Activated CD8-positive, alpha-beta T cell treated with anti-CD3 and anti-CD28 coated beads, Interleukin-2, amount 10 ng/mL, durations not matched to agents 7 days and 5 days (primary cell): ENCODE measurements around the gene SLC16A12. TPM values are rescaled to one million over a fixed set of nuclear protein-coding genes. Genes with fewer than 3 reads are reported as not detected.

Experiments
- ATAC-seq: fragments of 150-1000 bp; cut with Tn5 transposase; one replicate; pipeline ENCODE4 v1.10.0; 2021; ENCODE audit warnings: moderate library complexity
- CTCF ChIA-PET: fragments of 350-600 bp; sonication (Branson Sonifier 250); formaldehyde crosslinking; loops from one replicate; lab custom pipeline; 2021; ENCODE audit warnings: antibody characterized with exemption; lab: Charles Lee
- POLR2A ChIA-PET: fragments of 350-600 bp; sonication (Branson Sonifier 250); formaldehyde crosslinking; loops from one replicate; lab custom pipeline; 2021; ENCODE audit warnings: antibody characterized with exemption; lab: Charles Lee
- DNase-seq: peaks from one replicate; pipeline ENCODE4 v3.0.0-alpha.2; 2020
- H3K27ac Mint-ChIP-seq: one replicate; pipeline ENCODE4 v1.8.0; 2021; ENCODE audit warnings: mild to moderate bottlenecking, mixed read lengths
- H3K27me3 Mint-ChIP-seq: one replicate; pipeline ENCODE4 v1.8.0; 2021; ENCODE audit warnings: low read depth, mixed read lengths
- H3K36me3 Mint-ChIP-seq: one replicate; pipeline ENCODE4 v1.8.0; 2021; ENCODE audit warnings: low read depth, mixed read lengths
- H3K4me1 Mint-ChIP-seq: one replicate; pipeline ENCODE4 v1.8.0; 2021; ENCODE audit warnings: low read depth, mixed read lengths
- H3K4me3 Mint-ChIP-seq: one replicate; pipeline ENCODE4 v1.8.0; 2021; ENCODE audit warnings: mild to moderate bottlenecking, mixed read lengths
- H3K9me3 Mint-ChIP-seq: one replicate; pipeline ENCODE4 v1.8.0; 2022; ENCODE audit warnings: mixed read lengths; ENCODE audit not compliant: insufficient read depth
- total RNA-seq, 2 experiments: library from RNA; stranded (reverse); gene quantifications; one replicate each; pipeline ENCODE4 v1.2.3, GENCODE V29; 2021

Gene SLC16A12
- total RNA-seq, 2 experiments from 2014 or later, result not detected

GRCh38 chr10:89476150-89476549 is 59.2 kb downstream of the SLC16A12 start:
- peaks cover 22% of the 10 kb centered on the region for H3K27me3 Mint-ChIP-seq
- no peak overlapping the region for H3K4me3 Mint-ChIP-seq
- no peak overlapping the region for H3K27ac Mint-ChIP-seq
- ChIA-PET CTCF (no interaction called here), POLR2A (no interaction called here)
- no peak for ATAC-seq
- DNase-seq, result no peak
- no peaks in the 10 kb centered on the region for H3K4me1 Mint-ChIP-seq
- no peaks in the 10 kb centered on the region for H3K9me3 Mint-ChIP-seq
- no peaks in the 10 kb centered on the region for H3K36me3 Mint-ChIP-seq

- no peak overlapping the region for H3K27ac Mint-ChIP-seq
- ChIA-PET CTCF (no interaction called here), POLR2A (no interaction called here)
- no peaks in the 10 kb centered on the region for H3K36me3 Mint-ChIP-seq
- peaks cover 18% of the 10 kb centered on the region for H3K27me3 Mint-ChIP-seq
- no peak for DNase-seq
- no peaks in the 10 kb centered on the region for H3K9me3 Mint-ChIP-seq
- H3K4me1 Mint-ChIP-seq, result peaks cover 3% of the 10 kb centered on the region
- H3K4me3 Mint-ChIP-seq, result no peak overlapping the region
- ATAC-seq, result no peak
Observed at GRCh38 chr10:89475591-89475998, 59.8 kb downstream of the SLC16A12 start.

GRCh38 chr10:89475125-89475524 is 60.3 kb downstream of the SLC16A12 start:
- no peaks in the 10 kb centered on the region for H3K9me3 Mint-ChIP-seq
- no peak for DNase-seq
- ChIA-PET CTCF (no interaction called here), POLR2A (interaction anchor here (0.6 kb wide), 1 partner anchor 206 kb away, joined by 3 read pairs; no protein-coding TSS in a partner anchor)
- H3K36me3 Mint-ChIP-seq, result no peaks in the 10 kb centered on the region
- no peak overlapping the region for H3K27ac Mint-ChIP-seq
- ATAC-seq, result no peak
- no peak overlapping the region for H3K4me3 Mint-ChIP-seq
- H3K27me3 Mint-ChIP-seq, result peaks cover 16% of the 10 kb centered on the region
- H3K4me1 Mint-ChIP-seq, result peaks cover 7% of the 10 kb centered on the region

- POLR2A ChIA-PET, result interaction anchor here (0.6 kb wide), 1 partner anchor 207 kb away, joined by 3 read pairs; no protein-coding TSS in a partner anchor
- Mint-ChIP-seq H3K4me1 (peaks cover 9% of the 10 kb centered on the region), H3K27me3 (peaks cover 14% of the 10 kb centered on the region), H3K27ac (no peak overlapping the region), H3K9me3 (no peaks in the 10 kb centered on the region), H3K36me3 (no peaks in the 10 kb centered on the region), H3K4me3 (no peak overlapping the region)
- CTCF ChIA-PET, result no interaction called here
- no peak for DNase-seq
- no peak for ATAC-seq
Observed at GRCh38 chr10:89474452-89474851, 60.9 kb downstream of the SLC16A12 start.

DNA sequence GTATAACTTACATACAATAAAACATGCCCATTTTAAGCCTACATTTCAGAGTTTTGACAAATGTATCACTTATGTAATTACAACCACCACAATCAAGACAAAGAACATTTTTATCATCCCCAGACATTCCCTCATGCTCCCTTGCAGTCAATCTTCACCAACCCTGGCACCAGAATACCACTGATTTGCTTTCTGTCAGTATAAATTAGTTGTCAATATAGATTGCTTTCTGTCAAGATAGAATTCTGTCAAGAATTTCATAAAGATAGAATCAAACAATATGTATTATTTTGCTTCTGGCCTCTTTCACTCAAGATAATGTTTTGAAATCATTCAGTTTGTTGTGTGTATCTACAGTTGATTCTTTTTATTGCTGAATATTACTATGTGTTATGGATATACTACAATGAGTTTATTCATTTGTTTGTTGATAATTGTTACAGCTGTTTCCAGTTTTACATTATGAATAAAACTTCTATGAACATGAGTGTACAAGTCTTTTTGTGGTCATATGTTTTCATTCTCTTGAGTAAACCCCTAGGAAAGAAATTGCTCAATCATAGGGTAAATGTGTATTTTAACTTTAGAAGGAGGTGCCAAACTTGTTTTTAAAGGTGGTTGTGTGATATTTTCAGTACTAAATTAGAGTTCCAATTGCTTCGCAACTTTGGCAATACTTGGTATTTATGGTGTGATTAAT is 64.1 kb downstream of the SLC16A12 start:
- no peak for ATAC-seq
- ChIA-PET POLR2A (no interaction called here), CTCF (no interaction called here)
- Mint-ChIP-seq H3K4me1 (peaks cover 9% of the 10 kb centered on the region), H3K27ac (no peak overlapping the region), H3K27me3 (peaks cover 13% of the 10 kb centered on the region), H3K4me3 (no peak overlapping the region), H3K36me3 (no peaks in the 10 kb centered on the region), H3K9me3 (no peaks in the 10 kb centered on the region)
- DNase-seq, result no peak

DNA sequence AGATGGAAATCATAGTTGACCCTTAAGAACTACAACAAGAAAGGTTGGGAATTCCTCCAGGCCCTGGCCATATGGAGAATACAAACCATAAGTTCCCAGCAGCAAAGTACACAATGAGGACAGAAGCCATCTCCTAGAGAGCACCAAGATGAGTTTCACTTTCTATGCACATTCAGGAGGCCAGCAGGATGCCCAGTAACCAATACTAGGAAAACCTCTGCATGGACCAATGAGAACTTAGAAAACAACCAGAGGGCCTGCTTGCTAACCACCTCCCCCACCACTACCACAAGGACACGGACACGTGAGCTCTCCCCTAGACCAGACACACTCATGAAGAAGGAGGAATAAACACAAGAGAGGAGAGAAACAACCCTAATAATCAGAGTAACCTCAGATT is 64.8 kb downstream of the SLC16A12 start:
- POLR2A ChIA-PET, result no interaction called here
- no peak overlapping the region for H3K4me3 Mint-ChIP-seq
- H3K27me3 Mint-ChIP-seq, result peaks cover 13% of the 10 kb centered on the region
- ATAC-seq (no peak), DNase-seq (no peak)
- H3K36me3 Mint-ChIP-seq, result no peaks in the 10 kb centered on the region
- CTCF ChIA-PET, result no interaction called here
- no peaks in the 10 kb centered on the region for H3K9me3 Mint-ChIP-seq
- H3K27ac Mint-ChIP-seq, result no peak overlapping the region
- peaks cover 9% of the 10 kb centered on the region for H3K4me1 Mint-ChIP-seq

GRCh38 chr10:89469517-89469916 is 65.9 kb downstream of the SLC16A12 start:
- CTCF ChIA-PET, result no interaction called here
- peaks cover 15% of the 10 kb centered on the region for H3K27me3 Mint-ChIP-seq
- no peak overlapping the region for H3K4me3 Mint-ChIP-seq
- H3K9me3 Mint-ChIP-seq, result no peaks in the 10 kb centered on the region
- no peak overlapping the region for H3K27ac Mint-ChIP-seq
- POLR2A ChIA-PET, result no interaction called here
- ATAC-seq (no peak), DNase-seq (no peak)
- peaks cover 9% of the 10 kb centered on the region for H3K4me1 Mint-ChIP-seq
- H3K36me3 Mint-ChIP-seq, result no peaks in the 10 kb centered on the region

- Mint-ChIP-seq H3K4me3 (no peak overlapping the region), H3K9me3 (no peaks in the 10 kb centered on the region), H3K36me3 (no peaks in the 10 kb centered on the region), H3K4me1 (peaks cover 9% of the 10 kb centered on the region), H3K27me3 (peaks cover 6% of the 10 kb centered on the region), H3K27ac (no peak overlapping the region)
- POLR2A ChIA-PET, result no interaction called here
- CTCF ChIA-PET, result no interaction called here
- DNase-seq (no peak), ATAC-seq (no peak)
Observed at GRCh38 chr10:89468191-89468965, 67.0 kb downstream of the SLC16A12 start.

DNA sequence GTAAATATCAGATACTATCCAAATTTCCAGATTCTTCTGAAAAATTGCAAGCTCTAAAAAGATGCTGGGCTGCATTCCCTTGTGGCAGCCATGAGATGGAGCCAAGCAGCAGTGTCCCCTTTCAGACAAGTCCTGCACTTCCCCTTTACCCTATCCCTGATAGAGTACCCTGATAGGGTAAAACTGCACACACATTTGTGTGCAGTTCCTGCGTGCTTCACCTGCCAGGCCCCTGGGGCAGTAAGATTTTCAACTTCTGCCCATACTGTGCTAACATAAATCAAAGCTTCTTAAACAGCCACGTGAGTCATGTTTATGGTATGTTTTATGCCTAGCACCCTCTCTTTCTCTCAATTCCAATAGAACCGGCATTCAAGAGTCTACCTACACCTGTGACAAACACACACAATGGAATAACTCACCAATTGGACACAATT is 68.8 kb downstream of the SLC16A12 start:
- POLR2A ChIA-PET, result no interaction called here
- H3K27me3 Mint-ChIP-seq, result peaks cover 11% of the 10 kb centered on the region

GRCh38 chr10:89465196-89465595 is 70.2 kb downstream of the SLC16A12 start:
- no peak for ATAC-seq
- DNase-seq, result no peak
- no peak overlapping the region for H3K4me3 Mint-ChIP-seq
- H3K4me1 Mint-ChIP-seq, result peaks cover 3% of the 10 kb centered on the region
- CTCF ChIA-PET, result no interaction called here
- peaks cover 13% of the 10 kb centered on the region for H3K27me3 Mint-ChIP-seq
- H3K9me3 Mint-ChIP-seq, result no peaks in the 10 kb centered on the region
- POLR2A ChIA-PET, result no interaction called here
- H3K27ac Mint-ChIP-seq, result no peak overlapping the region
- no peaks in the 10 kb centered on the region for H3K36me3 Mint-ChIP-seq

More for the DNA sequence above, 68.8 kb downstream of the SLC16A12 start:
- no peak for DNase-seq
- Mint-ChIP-seq H3K27ac (no peak overlapping the region), H3K4me1 (peaks cover 9% of the 10 kb centered on the region), H3K36me3 (no peaks in the 10 kb centered on the region), H3K4me3 (no peak overlapping the region), H3K9me3 (no peaks in the 10 kb centered on the region)
- ATAC-seq, result no peak
- CTCF ChIA-PET, result interaction anchor here (1.2 kb wide), 1 partner anchor 249 kb away, joined by 3 read pairs; no protein-coding TSS in a partner anchor

- Mint-ChIP-seq H3K4me1 (no peaks in the 10 kb centered on the region), H3K9me3 (no peaks in the 10 kb centered on the region), H3K4me3 (no peak overlapping the region), H3K27me3 (peaks cover 18% of the 10 kb centered on the region), H3K27ac (no peak overlapping the region), H3K36me3 (no peaks in the 10 kb centered on the region)
- CTCF ChIA-PET, result no interaction called here
- no peak for DNase-seq
- ATAC-seq, result no peak
- POLR2A ChIA-PET, result no interaction called here
Observed at GRCh38 chr10:89463846-89464537, 71.4 kb downstream of the SLC16A12 start.

GRCh38 chr10:89458784-89459183 is 76.6 kb downstream of the SLC16A12 start:
- H3K4me1 Mint-ChIP-seq, result no peaks in the 10 kb centered on the region
- no peak overlapping the region for H3K27ac Mint-ChIP-seq
- ChIA-PET POLR2A (no interaction called here), CTCF (no interaction called here)
- ATAC-seq (no peak), DNase-seq (no peak)
- peaks cover 33% of the 10 kb centered on the region for H3K27me3 Mint-ChIP-seq
- no peak overlapping the region for H3K4me3 Mint-ChIP-seq
- H3K36me3 Mint-ChIP-seq, result no peaks in the 10 kb centered on the region
- no peaks in the 10 kb centered on the region for H3K9me3 Mint-ChIP-seq
